ENCODE results near the gene ZNF467. TPM values are rescaled to one million over a fixed set of nuclear protein-coding genes. Genes with fewer than 3 reads are reported as not detected.

The ZNF467 gene
- total RNA-seq, 1 donor from 2014 or later = 3.5 TPM

DNA sequence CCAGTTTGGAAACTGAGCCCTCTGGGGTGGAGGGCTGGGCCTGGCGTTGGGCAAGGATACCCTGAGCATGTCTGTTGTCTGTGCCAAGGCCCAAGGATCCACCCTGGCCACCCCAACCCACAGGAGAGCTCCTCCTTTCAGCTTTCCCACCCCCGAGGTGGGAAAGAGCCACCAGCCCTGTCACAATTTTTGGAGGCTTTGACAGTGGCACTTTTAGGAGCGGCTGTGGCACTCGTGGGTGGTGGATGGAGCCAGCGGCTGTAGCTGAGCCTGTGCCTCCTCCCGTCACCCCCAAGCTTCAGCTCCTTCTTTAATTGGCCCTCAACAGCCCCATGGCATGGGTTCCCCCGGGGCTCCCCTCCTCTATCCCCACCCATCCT, 46.6 kb upstream of the ZNF467 start:
- H3K4me1 Mint-ChIP-seq (ENCODE audit: low read depth) = no peaks in the 10 kb centered on the region
- DNase-seq (ENCODE audit: low spot score) = peak; percentile 59

DNA sequence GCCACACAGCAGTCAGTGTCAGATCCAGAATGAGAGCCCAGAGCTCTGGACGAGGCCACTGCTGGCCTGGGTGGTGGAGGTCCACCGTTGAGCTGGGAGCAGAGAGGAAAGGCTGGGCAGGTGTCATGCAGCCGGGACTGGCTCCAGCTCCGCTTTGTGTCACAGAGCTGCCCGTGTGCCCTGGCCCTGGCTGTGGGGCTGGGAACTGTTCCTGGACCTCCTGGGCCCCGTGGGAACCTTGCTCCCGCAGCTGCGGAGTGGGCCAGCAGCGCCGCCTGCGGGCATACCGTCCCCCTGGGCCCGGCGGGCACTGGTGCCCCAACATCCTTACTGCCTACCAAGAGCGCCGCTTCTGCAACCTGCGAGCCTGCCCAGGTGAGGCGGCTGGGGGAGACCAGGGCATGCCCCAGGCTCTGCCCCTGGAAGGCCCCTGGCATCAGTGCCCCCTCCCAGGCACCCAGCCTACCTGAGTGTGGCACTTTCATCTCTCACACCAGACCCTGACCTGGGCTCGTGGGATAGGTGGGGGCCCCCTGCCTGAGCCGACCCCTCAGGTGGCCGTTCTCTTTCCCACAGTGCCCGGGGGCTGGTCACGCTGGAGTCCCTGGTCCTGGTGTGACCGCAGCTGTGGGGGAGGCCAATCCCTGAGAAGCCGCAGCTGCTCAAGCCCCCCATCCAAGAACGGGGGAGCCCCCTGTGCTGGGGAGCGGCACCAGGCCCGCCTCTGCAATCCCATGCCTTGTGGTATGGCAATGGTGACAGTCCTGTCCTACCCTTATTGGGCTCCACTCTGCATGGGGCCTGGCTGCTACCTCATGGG, 46.0 kb upstream of the ZNF467 start:
- Mint-ChIP-seq H3K4me1 (ENCODE audit: low read depth) (no peaks in the 10 kb centered on the region), H3K9me3 (ENCODE audit: low read depth) (no peaks in the 10 kb centered on the region), H3K4me3 (ENCODE audit: unreplicated experiment) (no peak overlapping the region), H3K27me3 (ENCODE audit: low read depth) (peaks cover 2% of the 10 kb centered on the region), H3K27ac (ENCODE audit: unreplicated experiment) (no peak overlapping the region), H3K36me3 (ENCODE audit: low read depth) (no peaks in the 10 kb centered on the region)
- DNase-seq (ENCODE audit: low spot score) = peak; percentile 87
- TF ChIP-seq, protein P1, sequence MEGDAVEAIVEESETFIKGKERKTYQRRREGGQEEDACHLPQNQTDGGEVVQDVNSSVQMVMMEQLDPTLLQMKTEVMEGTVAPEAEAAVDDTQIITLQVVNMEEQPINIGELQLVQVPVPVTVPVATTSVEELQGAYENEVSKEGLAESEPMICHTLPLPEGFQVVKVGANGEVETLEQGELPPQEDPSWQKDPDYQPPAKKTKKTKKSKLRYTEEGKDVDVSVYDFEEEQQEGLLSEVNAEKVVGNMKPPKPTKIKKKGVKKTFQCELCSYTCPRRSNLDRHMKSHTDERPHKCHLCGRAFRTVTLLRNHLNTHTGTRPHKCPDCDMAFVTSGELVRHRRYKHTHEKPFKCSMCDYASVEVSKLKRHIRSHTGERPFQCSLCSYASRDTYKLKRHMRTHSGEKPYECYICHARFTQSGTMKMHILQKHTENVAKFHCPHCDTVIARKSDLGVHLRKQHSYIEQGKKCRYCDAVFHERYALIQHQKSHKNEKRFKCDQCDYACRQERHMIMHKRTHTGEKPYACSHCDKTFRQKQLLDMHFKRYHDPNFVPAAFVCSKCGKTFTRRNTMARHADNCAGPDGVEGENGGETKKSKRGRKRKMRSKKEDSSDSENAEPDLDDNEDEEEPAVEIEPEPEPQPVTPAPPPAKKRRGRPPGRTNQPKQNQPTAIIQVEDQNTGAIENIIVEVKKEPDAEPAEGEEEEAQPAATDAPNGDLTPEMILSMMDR (IDR thresholded peaks at IDR 0.05) = no peak

More for the DNA sequence above, 46.6 kb upstream of the ZNF467 start:
- H3K9me3 Mint-ChIP-seq (ENCODE audit: low read depth) = no peaks in the 10 kb centered on the region
- TF ChIP-seq, protein P1 (IDR thresholded peaks at IDR 0.05) = no peak
- H3K27ac Mint-ChIP-seq (ENCODE audit: unreplicated experiment) = no peak overlapping the region
- peaks cover 2% of the 10 kb centered on the region for H3K27me3 Mint-ChIP-seq (ENCODE audit: low read depth)
- no peak overlapping the region for H3K4me3 Mint-ChIP-seq (ENCODE audit: unreplicated experiment)
- no peaks in the 10 kb centered on the region for H3K36me3 Mint-ChIP-seq (ENCODE audit: low read depth)

DNA sequence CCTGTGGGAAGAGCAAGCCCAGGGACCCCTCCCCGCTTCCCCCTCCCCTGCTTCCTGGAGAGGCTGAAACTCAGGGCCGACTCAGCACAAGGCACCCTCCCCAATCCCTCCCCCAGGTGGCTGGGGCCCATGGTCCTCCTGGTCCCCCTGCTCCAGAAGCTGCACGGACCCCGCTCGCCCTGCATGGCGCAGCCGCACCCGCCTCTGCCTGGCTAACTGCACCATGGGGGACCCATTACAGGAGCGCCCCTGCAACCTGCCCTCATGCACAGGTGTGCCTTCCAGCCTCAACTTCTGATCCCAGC, 45.1 kb upstream of the ZNF467 start:
- no peaks in the 10 kb centered on the region for H3K36me3 Mint-ChIP-seq (ENCODE audit: low read depth)
- peak; percentile 84 for DNase-seq (ENCODE audit: low spot score)
- H3K9me3 Mint-ChIP-seq (ENCODE audit: low read depth) = no peaks in the 10 kb centered on the region

DNA sequence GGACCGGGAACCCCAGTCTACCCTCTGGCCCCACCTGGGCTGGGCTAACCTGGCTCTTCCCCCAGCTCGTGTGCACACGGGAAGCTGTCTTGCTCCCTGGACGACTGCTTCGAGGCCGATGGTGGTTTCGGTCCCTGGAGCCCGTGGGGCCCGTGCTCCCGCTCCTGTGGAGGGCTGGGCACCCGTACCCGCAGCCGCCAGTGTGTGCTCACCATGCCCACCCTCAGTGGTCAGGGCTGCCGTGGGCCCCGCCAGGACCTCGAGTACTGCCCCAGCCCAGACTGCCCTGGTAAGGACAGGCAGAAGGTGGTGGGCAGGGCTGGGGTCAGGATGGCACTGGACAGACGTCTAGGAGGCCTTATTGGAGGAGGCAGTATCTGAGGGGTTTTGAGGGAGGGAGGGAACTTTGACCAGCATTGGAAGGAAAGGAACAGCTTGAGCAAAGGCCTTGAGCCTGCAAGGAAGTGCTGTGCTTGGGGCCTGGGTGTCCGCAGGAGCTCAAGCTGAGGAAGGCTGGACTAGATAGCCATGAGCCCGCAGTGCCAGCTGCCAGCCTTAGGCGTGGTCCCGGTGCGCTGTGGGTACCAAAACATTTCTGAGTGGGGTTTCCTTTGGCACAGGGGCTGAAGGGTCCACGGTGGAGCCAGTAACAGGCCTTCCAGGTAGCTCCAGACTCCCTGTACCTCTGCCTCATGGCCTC, 44.6 kb upstream of the ZNF467 start:
- H3K36me3 Mint-ChIP-seq (ENCODE audit: low read depth) = no peaks in the 10 kb centered on the region
- no peaks in the 10 kb centered on the region for H3K9me3 Mint-ChIP-seq (ENCODE audit: low read depth)

More for the DNA sequence above, 45.1 kb upstream of the ZNF467 start:
- Mint-ChIP-seq H3K27me3 (ENCODE audit: low read depth) (peaks cover 2% of the 10 kb centered on the region), H3K4me1 (ENCODE audit: low read depth) (no peaks in the 10 kb centered on the region), H3K4me3 (ENCODE audit: unreplicated experiment) (no peak overlapping the region), H3K27ac (ENCODE audit: unreplicated experiment) (no peak overlapping the region)
- TF ChIP-seq, protein P1 (IDR thresholded peaks at IDR 0.05) = no peak

DNA sequence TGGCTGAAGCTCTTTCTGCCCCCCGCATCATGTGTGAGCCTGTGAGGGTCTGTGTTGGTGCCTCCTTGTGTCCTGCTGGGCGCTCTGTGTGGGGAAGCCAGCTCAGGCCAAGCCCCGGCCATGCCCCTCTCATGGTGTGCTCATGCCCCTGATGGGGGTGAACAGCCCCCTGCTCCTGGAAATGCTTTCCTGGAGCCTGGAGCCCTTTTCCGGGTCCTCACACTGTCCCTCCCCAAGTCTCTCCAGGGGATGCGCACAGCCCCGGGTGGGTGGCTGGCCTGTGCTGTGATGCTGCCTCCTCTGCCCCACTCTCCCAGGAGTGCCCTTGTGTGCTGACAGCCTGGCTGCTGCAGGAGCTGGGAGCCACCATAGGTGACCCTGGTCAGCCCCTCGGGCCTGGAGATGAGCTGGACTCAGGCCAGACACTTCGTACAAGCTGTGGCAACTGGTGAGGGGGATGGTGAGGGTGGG, 43.9 kb upstream of the ZNF467 start:
- Mint-ChIP-seq H3K36me3 (ENCODE audit: low read depth) (no peaks in the 10 kb centered on the region), H3K27me3 (ENCODE audit: low read depth) (no peaks in the 10 kb centered on the region)
- TF ChIP-seq, protein P1 (IDR thresholded peaks at IDR 0.05) = no peak

More for the DNA sequence above, 44.6 kb upstream of the ZNF467 start:
- no peak overlapping the region for H3K4me3 Mint-ChIP-seq (ENCODE audit: unreplicated experiment)
- TF ChIP-seq, protein P1 (IDR thresholded peaks at IDR 0.05) = no peak
- no peak overlapping the region for H3K27ac Mint-ChIP-seq (ENCODE audit: unreplicated experiment)
- DNase-seq (ENCODE audit: low spot score) = peak; percentile 88
- no peaks in the 10 kb centered on the region for H3K4me1 Mint-ChIP-seq (ENCODE audit: low read depth)
- H3K27me3 Mint-ChIP-seq (ENCODE audit: low read depth) = peaks cover 2% of the 10 kb centered on the region

More for the DNA sequence above, 43.9 kb upstream of the ZNF467 start:
- Mint-ChIP-seq H3K4me3 (ENCODE audit: unreplicated experiment) (no peak overlapping the region), H3K4me1 (ENCODE audit: low read depth) (no peaks in the 10 kb centered on the region), H3K9me3 (ENCODE audit: low read depth) (no peaks in the 10 kb centered on the region), H3K27ac (ENCODE audit: unreplicated experiment) (no peak overlapping the region)
- DNase-seq (ENCODE audit: low spot score) = peak; percentile 74

Data from chondrocyte (in vitro differentiated cells).